Panc1 (cell line): ENCODE data around the gene FPGT. TPM values are rescaled to one million over a fixed set of nuclear protein-coding genes. Genes with fewer than 3 reads are reported as not detected.

Source experiments
- ATAC-seq: fragments of 200-7000 bp; cut with Tn5 transposase; 2 replicates; pipeline ENCODE4 v1.9.1; 2020; ENCODE audit warnings: mild to moderate bottlenecking, moderate library complexity
- BruUV-seq: library from RNA; stranded (reverse); fragments of 400-500 nt; replicated peaks from 2 replicates; lab custom pipeline; 2021; lab: Mats Ljungman, UMichigan
- CTCF ChIA-PET: fragments of 300-600 bp; sonication (Branson Sonifier 250); formaldehyde crosslinking; loops from one replicate; lab custom pipeline; 2022; ENCODE audit warnings: antibody characterized with exemption; lab: Charles Lee
- POLR2A ChIA-PET: fragments of 300-600 bp; sonication (Branson Sonifier 250); formaldehyde crosslinking; loops from one replicate; lab custom pipeline; 2022; ENCODE audit warnings: antibody characterized with exemption; lab: Charles Lee
- DNase-seq: peaks from one replicate; pipeline ENCODE4 v3.0.0-alpha.2; 2010; ENCODE audit warnings: low read depth, low spot score
- H3K27ac ChIP-seq: 2 replicates; pipeline ENCODE4 v1.5.1; 2011; ENCODE audit warnings: mild to moderate bottlenecking, low read length, inconsistent platforms
- H3K27me3 ChIP-seq: fragments of 200-500 bp; sonication (Bioruptor generic); 2 replicates; pipeline ENCODE4 v1.6.0; 2014; ENCODE audit warnings: low read length, inconsistent platforms; ENCODE audit not compliant: control insufficient read depth, insufficient read depth
- H3K36me3 ChIP-seq: fragments of 200-500 bp; sonication (Bioruptor generic); 2 replicates; pipeline ENCODE4 v1.5.1; 2014; ENCODE audit warnings: inconsistent platforms, mild to moderate bottlenecking, low read length, moderate library complexity; ENCODE audit not compliant: control insufficient read depth, insufficient read depth
- H3K4me1 ChIP-seq: 2 replicates; pipeline ENCODE4 v1.5.1; 2011; ENCODE audit warnings: inconsistent platforms, mild to moderate bottlenecking, low read length, moderate library complexity; ENCODE audit not compliant: control insufficient read depth, insufficient read depth
- H3K4me3 ChIP-seq, 2 experiments: 2 replicates each; pipeline ENCODE4 v1.5.1; 2011 to 2012; ENCODE audit warnings: low read depth in 2 of 2, low read length in 2 of 2, mild to moderate bottlenecking in 2 of 2, inconsistent platforms in 1 of 2, moderate library complexity in 1 of 2
- H3K9me3 ChIP-seq: fragments of 200-500 bp; sonication (Bioruptor generic); 2 replicates; pipeline ENCODE4 v1.5.1; 2014; ENCODE audit warnings: low read depth, mild to moderate bottlenecking, inconsistent platforms, low read length, moderate library complexity; ENCODE audit not compliant: control insufficient read depth, insufficient read depth
- CTCF ChIP-seq: fragments of 450-650 bp; IDR thresholded peaks from 2 replicates; pipeline ENCODE4 v1.5.1; 2017; ENCODE audit warnings: mild to moderate bottlenecking
- POLR2AphosphoS5 ChIP-seq: IDR thresholded peaks from 2 replicates; pipeline ENCODE4 v1.6.1; 2012; ENCODE audit warnings: mild to moderate bottlenecking, low read depth, low read length, moderate library complexity
- REST ChIP-seq, 2 experiments: IDR thresholded peaks; 2 replicates each; pipeline ENCODE4 v1.6.1; 2011 to 2012; ENCODE audit warnings: low read depth in 2 of 2, control low read depth in 1 of 2, low read length in 1 of 2, mild to moderate bottlenecking in 1 of 2, moderate library complexity in 1 of 2; ENCODE audit not compliant: insufficient read depth in 1 of 2
- SIN3A ChIP-seq: IDR thresholded peaks from 2 replicates; pipeline ENCODE4 v1.6.1; 2012; ENCODE audit warnings: low read depth, mild to moderate bottlenecking, low read length, moderate library complexity, borderline replicate concordance; ENCODE audit not compliant: insufficient read depth
- TCF7L2 ChIP-seq: IDR thresholded peaks from 2 replicates; pipeline ENCODE4 v1.6.1; 2011; ENCODE audit warnings: mild to moderate bottlenecking, low read depth, low read length, inconsistent platforms
- in situ Hi-C: cut with HindIII; loops from 2 replicates; pipeline ENCODE4 v1.10.0; 2016; ENCODE audit warnings: low sequenced_read_pairs, low pct_unique_long_range_greater_than_20kb
- intact Hi-C: fragments of 100-400 bp; cut with micrococcal nuclease; formaldehyde crosslinking; loops from one replicate; pipeline ENCODE4 v1.10.0; 2022; ENCODE audit not compliant: unreplicated experiment
- total RNA-seq: library from RNA; stranded (reverse); gene quantifications from one replicate; pipeline ENCODE4 v1.2.1, GENCODE V29; 2021; ENCODE audit not compliant: unreplicated experiment

Gene FPGT
- total RNA-seq, 1 experiment from 2014 or later = 12.9 TPM

- H3K27me3 ChIP-seq = no peaks in the 10 kb centered on the region
- H3K4me1 ChIP-seq = no peaks in the 10 kb centered on the region
- no peak for DNase-seq
- no peak overlapping the region for H3K27ac ChIP-seq
- CTCF ChIA-PET = no interaction called here
- H3K9me3 ChIP-seq = no peaks in the 10 kb centered on the region
- intact Hi-C loops (no loop called here), in situ Hi-C loops (no loop called here)
- POLR2A ChIA-PET = no interaction called here
- ATAC-seq = no peak
- no TSS peak for BruUV-seq
- no peak overlapping the region for H3K4me3 ChIP-seq
- no peak for TF ChIP-seq CTCF
- TF ChIP-seq REST (IDR thresholded peaks at IDR 0.05; ENCODE audit: insufficient read depth in 1 of 2, low read depth in 2 of 2, low read length in 1 of 2) = no peak
- TF ChIP-seq POLR2AphosphoS5 = no peak
- TF ChIP-seq SIN3A = no peak
- no peak for TF ChIP-seq TCF7L2
- H3K36me3 ChIP-seq = no peaks in the 10 kb centered on the region
Measured at GRCh38 chr1:74223453-74223852, 25.4 kb downstream of the FPGT start.

GRCh38 chr1:74235153-74235552 lies 37.1 kb downstream of the FPGT start, which contains the start of gene TNNI3K:
TSS of gene TNNI3K (plus strand) at chr1:74235387. CDS start at chr1:74235452, 65 bp downstream.
- BruUV-seq = no TSS peak
- in situ Hi-C loops = no loop called here
- Histone ChIP-seq H3K36me3 (no peaks in the 10 kb centered on the region), H3K9me3 (no peaks in the 10 kb centered on the region), H3K4me1 (no peaks in the 10 kb centered on the region), H3K27ac (no peak within 1 kb of the TSS), H3K4me3 (no peak within 1 kb of the TSS), H3K27me3 (no peaks in the 10 kb centered on the region)
- ChIA-PET POLR2A (interaction anchor here (0.5 kb wide), 1 partner anchor 35 kb away, joined by 3 read pairs; no protein-coding TSS in a partner anchor), CTCF (no interaction called here)
- ATAC-seq (no peak), DNase-seq (no peak)
- intact Hi-C loops = no loop called here
- TF ChIP-seq REST (IDR thresholded peaks at IDR 0.05; ENCODE audit: insufficient read depth in 1 of 2, low read depth in 2 of 2, low read length in 1 of 2) (no peak), CTCF (no peak), SIN3A (no peak), POLR2AphosphoS5 (no peak), TCF7L2 (no peak)
